ENCODE results near the gene AIP.

DNA sequence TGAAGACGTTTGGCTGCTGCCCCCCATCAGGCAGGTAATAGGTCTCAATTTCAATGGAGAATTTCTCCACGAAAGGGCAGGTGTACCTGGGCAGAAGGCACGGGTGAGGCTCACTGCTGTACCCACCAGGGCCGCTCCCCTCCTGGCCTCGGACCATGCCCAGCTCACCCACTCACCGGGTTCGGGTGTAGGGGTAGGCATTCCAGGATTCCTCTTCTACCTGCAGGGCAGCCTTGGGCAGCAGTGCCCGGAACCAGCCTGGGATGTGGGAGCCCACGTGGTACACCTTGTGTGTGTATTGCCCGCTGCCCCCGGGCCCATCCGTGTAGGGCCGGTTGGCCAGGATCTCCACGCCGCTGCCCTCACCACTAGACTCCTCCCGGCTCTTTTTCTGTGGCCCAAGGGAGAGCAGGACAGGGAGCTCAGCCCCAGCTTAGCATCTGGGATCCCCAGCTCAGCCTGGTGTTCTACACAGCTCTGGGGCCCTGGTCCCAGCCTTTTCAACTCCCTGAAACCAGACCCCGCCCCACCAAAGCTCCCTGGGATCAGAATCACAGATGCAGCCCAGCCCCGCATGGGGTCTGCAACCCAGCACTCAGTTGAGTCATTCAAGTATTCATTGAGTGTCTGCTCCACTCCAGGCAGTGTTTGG lies 19.6 kb downstream of the AIP start:
- TF ChIP-seq, protein P1, sequence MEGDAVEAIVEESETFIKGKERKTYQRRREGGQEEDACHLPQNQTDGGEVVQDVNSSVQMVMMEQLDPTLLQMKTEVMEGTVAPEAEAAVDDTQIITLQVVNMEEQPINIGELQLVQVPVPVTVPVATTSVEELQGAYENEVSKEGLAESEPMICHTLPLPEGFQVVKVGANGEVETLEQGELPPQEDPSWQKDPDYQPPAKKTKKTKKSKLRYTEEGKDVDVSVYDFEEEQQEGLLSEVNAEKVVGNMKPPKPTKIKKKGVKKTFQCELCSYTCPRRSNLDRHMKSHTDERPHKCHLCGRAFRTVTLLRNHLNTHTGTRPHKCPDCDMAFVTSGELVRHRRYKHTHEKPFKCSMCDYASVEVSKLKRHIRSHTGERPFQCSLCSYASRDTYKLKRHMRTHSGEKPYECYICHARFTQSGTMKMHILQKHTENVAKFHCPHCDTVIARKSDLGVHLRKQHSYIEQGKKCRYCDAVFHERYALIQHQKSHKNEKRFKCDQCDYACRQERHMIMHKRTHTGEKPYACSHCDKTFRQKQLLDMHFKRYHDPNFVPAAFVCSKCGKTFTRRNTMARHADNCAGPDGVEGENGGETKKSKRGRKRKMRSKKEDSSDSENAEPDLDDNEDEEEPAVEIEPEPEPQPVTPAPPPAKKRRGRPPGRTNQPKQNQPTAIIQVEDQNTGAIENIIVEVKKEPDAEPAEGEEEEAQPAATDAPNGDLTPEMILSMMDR (conservative IDR thresholded peaks at IDR 0.05; ENCODE audit: low read depth, low read length) = no peak
- no peak for TF ChIP-seq EZH2 (IDR thresholded peaks at IDR 0.05; ENCODE audit: low read length, unreplicated experiment)
